ENCODE data around the gene SNX9.

DNA sequence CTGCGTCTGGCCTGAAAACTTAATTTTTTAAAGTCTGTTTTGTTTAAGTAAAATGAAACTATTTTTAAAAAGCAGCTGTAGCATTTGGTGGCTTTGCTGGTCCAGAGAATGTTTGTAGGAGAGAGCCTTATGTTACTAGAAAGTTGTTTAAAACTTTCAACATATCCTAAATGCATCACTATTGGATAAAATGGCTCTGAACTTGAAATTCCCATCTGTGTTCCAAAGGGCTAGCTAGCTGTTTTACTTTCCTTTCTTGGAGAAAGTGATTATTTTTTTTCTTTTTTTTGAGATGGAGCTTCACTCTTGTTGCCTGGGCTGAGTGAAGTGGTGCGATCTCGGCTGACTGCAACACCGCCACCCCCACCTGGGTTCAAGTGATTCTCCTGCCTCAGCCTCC lies 161.1 kb downstream of the SNX9 start:
- TF ChIP-seq, protein P1, sequence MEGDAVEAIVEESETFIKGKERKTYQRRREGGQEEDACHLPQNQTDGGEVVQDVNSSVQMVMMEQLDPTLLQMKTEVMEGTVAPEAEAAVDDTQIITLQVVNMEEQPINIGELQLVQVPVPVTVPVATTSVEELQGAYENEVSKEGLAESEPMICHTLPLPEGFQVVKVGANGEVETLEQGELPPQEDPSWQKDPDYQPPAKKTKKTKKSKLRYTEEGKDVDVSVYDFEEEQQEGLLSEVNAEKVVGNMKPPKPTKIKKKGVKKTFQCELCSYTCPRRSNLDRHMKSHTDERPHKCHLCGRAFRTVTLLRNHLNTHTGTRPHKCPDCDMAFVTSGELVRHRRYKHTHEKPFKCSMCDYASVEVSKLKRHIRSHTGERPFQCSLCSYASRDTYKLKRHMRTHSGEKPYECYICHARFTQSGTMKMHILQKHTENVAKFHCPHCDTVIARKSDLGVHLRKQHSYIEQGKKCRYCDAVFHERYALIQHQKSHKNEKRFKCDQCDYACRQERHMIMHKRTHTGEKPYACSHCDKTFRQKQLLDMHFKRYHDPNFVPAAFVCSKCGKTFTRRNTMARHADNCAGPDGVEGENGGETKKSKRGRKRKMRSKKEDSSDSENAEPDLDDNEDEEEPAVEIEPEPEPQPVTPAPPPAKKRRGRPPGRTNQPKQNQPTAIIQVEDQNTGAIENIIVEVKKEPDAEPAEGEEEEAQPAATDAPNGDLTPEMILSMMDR (IDR thresholded peaks at IDR 0.05; ENCODE audit: insufficient read depth, low read depth, low read length) = no peak
- no peak for TF ChIP-seq EZH2 (IDR thresholded peaks at IDR 0.05; ENCODE audit: insufficient read depth, low read length)
